Memory B cell (primary cell): ENCODE measurements around the gene RRP15.

Source experiments
- ATAC-seq: fragments of 150-1000 bp; cut with Tn5 transposase; 2 replicates; pipeline ENCODE4 v1.10.0; 2021; ENCODE audit warnings: low read depth, mild to moderate bottlenecking, moderate library complexity
- DNase-seq, 2 donors: peaks; one replicate each; pipeline ENCODE4 v3.0.0; 2022; ENCODE audit warnings: low spot score in 2 of 2
- H3K27ac Mint-ChIP-seq: one replicate; pipeline ENCODE4 v1.8.0; 2022; ENCODE audit warnings: mild to moderate bottlenecking, moderate library complexity, mixed read lengths
- H3K27me3 Mint-ChIP-seq: one replicate; pipeline ENCODE4 v1.8.0; 2022; ENCODE audit warnings: mixed read lengths
- H3K36me3 Mint-ChIP-seq: one replicate; pipeline ENCODE4 v1.8.0; 2022; ENCODE audit warnings: mild to moderate bottlenecking, mixed read lengths
- H3K4me1 Mint-ChIP-seq: one replicate; pipeline ENCODE4 v1.8.0; 2022; ENCODE audit warnings: mixed read lengths
- H3K4me3 Mint-ChIP-seq: one replicate; pipeline ENCODE4 v1.8.0; 2022; ENCODE audit warnings: mild to moderate bottlenecking, moderate library complexity, mixed read lengths
- H3K9me3 Mint-ChIP-seq: one replicate; pipeline ENCODE4 v1.8.0; 2022; ENCODE audit warnings: mixed read lengths

Gene RRP15

DNA sequence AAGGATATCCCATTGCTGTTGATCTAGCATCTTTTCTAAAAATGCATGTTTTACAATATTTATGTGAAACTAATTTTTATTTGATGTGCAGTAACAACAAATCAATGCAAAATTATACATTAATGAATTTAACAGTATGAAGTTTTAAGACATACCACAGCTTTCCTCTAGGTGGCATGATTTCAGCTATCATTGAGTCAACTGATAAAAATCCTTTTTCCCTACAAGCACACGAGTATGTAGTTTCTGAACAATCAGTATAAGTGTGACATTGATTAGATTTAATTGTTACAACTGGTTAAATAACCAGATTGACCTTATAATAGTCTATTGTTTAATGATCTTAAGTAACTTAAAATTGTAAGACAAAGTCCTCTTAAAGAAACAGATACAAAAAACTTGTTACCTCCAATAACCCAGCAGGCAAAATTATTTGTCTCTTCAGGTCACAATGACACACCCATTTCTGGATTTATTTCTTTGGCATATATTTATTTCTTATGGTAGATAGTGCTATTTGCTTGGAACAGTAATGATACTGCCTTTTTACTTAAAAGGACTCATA lies 54.3 kb downstream of the RRP15 start:
- H3K36me3 Mint-ChIP-seq, result no peaks in the 10 kb centered on the region
- no peak overlapping the region for H3K4me3 Mint-ChIP-seq
- H3K4me1 Mint-ChIP-seq, result no peaks in the 10 kb centered on the region
- ATAC-seq, result peak; percentile 44
- peak in 1 of 2 donors; percentile 12 for DNase-seq
- H3K27ac Mint-ChIP-seq, result no peak overlapping the region
- H3K9me3 Mint-ChIP-seq, result no peaks in the 10 kb centered on the region
- no peaks in the 10 kb centered on the region for H3K27me3 Mint-ChIP-seq

DNA sequence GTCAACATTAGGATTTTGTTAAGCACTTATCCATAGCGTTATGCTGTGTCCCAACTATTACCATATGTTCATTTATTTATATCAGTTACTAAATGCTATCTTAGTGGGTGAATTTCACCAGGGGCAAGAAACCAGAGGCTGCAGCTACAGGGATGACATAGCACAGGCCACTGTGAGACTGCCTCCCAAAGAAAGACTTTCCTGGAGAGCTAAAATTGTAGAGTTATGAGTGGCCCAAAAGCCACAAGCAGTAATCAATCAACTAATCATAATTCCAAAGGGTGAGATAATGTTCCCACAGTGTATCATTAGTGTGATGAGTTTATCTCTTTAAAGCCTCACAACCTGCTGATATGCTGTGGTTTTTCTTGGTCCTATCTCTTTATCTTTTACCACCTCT lies 56.2 kb downstream of the RRP15 start:
- Mint-ChIP-seq H3K27me3 (no peaks in the 10 kb centered on the region), H3K36me3 (no peaks in the 10 kb centered on the region), H3K9me3 (no peaks in the 10 kb centered on the region), H3K4me1 (peaks cover 5% of the 10 kb centered on the region), H3K4me3 (no peak overlapping the region), H3K27ac (no peak overlapping the region)
- DNase-seq, result no peak
- ATAC-seq, result no peak

DNA sequence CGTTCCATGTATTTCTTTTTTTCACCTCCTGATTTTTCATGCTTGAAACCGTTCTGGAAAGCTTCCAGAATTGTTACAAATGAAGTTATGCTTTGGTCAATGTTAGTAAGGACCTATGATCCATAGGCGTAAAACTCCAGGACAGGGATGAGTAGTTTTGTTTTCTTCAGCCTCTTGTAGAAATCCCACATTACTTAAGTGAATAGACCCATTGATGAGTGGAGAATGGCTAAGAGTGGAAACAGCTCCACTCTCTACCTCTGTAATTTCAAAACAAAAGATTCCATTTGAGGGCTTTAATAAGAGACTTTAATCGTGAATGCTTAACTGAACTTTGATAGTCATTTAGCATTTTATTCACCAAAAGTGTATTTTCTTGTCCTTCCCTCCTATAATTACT lies 57.0 kb downstream of the RRP15 start:
- Mint-ChIP-seq H3K36me3 (no peaks in the 10 kb centered on the region), H3K4me3 (no peak overlapping the region), H3K9me3 (no peaks in the 10 kb centered on the region), H3K27ac (no peak overlapping the region), H3K4me1 (peaks cover 7% of the 10 kb centered on the region), H3K27me3 (no peaks in the 10 kb centered on the region)
- no peak for ATAC-seq
- DNase-seq, result no peak

DNA sequence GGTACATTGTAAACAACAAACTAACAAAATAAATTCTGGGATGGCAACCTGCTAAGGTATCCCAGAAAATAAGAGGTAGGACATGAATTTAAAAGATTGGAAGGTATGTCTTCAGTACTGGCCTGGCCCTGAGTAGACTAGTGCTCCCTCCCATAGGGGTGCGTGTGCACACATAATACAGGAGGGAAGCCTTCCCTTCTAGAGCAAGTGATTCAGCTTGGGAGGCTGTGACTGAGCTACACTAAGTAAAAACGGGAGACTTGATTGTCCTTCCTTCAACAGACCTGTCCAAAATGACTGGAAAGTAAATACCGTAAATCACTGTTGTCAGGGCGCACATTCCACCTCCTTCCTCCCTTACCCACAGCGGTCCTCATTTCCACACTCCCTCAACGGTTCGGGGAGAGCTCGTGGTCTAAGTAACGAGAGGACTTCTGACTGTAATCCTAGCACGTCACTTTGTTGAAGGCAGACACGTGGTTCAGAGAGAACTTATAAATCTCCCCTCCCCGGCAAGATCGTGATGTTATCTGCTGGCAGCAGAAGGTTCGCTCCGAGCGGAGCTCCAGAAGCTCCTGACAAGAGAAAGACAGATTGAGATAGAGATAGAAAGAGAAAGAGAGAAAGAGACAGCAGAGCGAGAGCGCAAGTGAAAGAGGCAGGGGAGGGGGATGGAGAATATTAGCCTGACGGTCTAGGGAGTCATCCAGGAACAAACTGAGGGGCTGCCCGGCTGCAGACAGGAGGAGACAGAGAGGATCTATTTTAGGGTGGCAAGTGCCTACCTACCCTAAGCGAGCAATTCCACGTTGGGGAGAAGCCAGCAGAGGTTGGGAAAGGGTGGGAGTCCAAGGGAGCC lies 60.0 kb downstream of the RRP15 start, which contains the start of gene TGFB2:
TGFB2 (plus strand) TSS at position 523 of the 859 bp plus-strand sequence. CDS start 1,366 bp downstream, outside the sequence.
- no peaks in the 10 kb centered on the region for H3K36me3 Mint-ChIP-seq
- ATAC-seq (peak; percentile 37), DNase-seq (peak; percentile 34 to 38)
- H3K4me1 Mint-ChIP-seq, result peaks cover 19% of the 10 kb centered on the region
- no peak within 1 kb of the TSS for H3K4me3 Mint-ChIP-seq
- H3K9me3 Mint-ChIP-seq, result no peaks in the 10 kb centered on the region
- no peak within 1 kb of the TSS for H3K27ac Mint-ChIP-seq
- no peaks in the 10 kb centered on the region for H3K27me3 Mint-ChIP-seq

DNA sequence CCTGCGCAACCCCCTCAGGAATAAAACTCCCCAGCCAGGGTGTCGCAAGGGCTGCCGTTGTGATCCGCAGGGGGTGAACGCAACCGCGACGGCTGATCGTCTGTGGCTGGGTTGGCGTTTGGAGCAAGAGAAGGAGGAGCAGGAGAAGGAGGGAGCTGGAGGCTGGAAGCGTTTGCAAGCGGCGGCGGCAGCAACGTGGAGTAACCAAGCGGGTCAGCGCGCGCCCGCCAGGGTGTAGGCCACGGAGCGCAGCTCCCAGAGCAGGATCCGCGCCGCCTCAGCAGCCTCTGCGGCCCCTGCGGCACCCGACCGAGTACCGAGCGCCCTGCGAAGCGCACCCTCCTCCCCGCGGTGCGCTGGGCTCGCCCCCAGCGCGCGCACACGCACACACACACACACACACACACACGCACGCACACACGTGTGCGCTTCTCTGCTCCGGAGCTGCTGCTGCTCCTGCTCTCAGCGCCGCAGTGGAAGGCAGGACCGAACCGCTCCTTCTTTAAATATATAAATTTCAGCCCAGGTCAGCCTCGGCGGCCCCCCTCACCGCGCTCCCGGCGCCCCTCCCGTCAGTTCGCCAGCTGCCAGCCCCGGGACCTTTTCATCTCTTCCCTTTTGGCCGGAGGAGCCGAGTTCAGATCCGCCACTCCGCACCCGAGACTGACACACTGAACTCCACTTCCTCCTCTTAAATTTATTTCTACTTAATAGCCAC lies 60.7 kb downstream of the RRP15 start:
- Mint-ChIP-seq H3K9me3 (no peaks in the 10 kb centered on the region), H3K27me3 (no peaks in the 10 kb centered on the region), H3K4me3 (no peak overlapping the region), H3K4me1 (peaks cover 23% of the 10 kb centered on the region), H3K36me3 (no peaks in the 10 kb centered on the region), H3K27ac (no peak overlapping the region)
- DNase-seq, result peak; percentile 41 to 43
- ATAC-seq, result peak; percentile 72

DNA sequence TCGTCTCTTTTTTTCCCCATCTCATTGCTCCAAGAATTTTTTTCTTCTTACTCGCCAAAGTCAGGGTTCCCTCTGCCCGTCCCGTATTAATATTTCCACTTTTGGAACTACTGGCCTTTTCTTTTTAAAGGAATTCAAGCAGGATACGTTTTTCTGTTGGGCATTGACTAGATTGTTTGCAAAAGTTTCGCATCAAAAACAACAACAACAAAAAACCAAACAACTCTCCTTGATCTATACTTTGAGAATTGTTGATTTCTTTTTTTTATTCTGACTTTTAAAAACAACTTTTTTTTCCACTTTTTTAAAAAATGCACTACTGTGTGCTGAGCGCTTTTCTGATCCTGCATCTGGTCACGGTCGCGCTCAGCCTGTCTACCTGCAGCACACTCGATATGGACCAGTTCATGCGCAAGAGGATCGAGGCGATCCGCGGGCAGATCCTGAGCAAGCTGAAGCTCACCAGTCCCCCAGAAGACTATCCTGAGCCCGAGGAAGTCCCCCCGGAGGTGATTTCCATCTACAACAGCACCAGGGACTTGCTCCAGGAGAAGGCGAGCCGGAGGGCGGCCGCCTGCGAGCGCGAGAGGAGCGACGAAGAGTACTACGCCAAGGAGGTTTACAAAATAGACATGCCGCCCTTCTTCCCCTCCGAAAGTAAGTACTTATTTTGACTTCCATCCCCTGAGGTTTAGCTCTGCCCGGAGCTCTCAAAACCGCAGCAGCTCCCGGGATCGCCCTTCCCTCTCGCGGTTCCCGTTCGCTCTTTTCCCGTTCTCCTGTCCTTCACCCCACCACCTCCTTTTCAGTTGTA lies 61.5 kb downstream of the RRP15 start:
- ATAC-seq (peak; percentile 6), DNase-seq (peak; percentile 13 to 29)
- Mint-ChIP-seq H3K9me3 (no peaks in the 10 kb centered on the region), H3K4me1 (peaks cover 31% of the 10 kb centered on the region), H3K27ac (no peak overlapping the region), H3K27me3 (no peaks in the 10 kb centered on the region), H3K36me3 (no peaks in the 10 kb centered on the region), H3K4me3 (no peak overlapping the region)

DNA sequence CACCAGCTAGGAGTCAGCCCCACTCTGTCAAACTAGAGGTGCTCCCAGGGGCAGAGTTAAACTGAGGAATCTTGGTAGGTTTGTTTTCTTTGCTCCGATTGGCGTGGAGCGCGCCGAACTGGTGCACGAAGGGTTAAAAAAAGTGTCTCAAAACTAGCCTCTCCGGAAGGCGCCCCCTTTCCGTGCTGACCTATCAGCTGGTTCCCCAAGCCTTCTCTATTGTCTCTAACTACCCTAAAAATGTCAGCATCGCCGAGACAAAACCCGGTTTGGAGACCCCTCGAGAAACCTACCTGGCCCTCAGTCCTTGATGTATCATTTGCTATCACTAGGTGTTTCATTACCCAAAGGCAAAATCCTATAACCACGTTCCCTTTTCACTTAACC lies 62.2 kb downstream of the RRP15 start:
- Mint-ChIP-seq H3K4me1 (peaks cover 33% of the 10 kb centered on the region), H3K27me3 (no peaks in the 10 kb centered on the region), H3K9me3 (no peaks in the 10 kb centered on the region), H3K27ac (no peak overlapping the region), H3K36me3 (no peaks in the 10 kb centered on the region), H3K4me3 (no peak overlapping the region)
- no peak for DNase-seq
- no peak for ATAC-seq

DNA sequence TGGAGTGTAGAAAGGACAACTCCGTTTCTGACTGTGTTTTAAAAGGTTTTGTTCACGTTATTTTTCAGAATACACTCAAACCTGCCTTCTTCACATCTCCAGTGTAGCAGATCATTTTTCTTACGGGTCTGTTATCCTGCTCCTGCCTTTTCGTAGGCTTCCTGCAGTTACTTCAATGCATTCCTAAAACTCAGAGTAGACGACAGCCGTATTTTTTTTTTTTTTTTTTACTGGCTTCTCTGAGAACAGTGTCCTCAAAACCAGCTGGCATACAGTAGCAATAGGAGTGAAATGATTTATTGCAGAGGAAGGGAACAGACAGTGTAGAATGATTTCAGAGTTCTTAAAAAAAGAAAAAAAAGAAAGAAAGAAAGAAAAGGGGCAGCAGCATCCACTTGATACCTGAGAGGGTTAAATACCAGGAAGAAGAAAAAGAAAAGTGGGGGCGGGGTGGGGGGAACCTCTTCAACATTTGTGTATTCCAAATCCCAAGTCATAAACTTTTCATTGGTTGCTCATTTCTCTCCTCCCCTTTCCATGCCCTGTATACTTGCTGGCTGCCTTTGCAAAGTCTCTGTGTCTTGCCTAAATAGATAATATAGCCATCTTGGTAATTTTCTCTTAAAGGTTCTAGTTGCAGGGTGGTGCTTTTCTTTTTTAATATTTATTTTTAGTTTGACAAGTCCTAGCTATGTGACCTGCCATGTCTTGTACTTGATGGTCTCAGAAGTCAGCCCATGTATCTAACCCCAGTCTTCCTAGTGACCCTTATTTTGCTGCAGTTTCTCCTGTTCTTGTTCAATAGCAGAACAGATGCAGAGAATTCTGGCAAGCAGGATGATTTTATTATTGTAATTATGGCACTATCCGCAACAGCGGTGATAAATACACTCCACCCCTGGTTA lies 62.9 kb downstream of the RRP15 start:
- H3K27me3 Mint-ChIP-seq, result no peaks in the 10 kb centered on the region
- H3K4me3 Mint-ChIP-seq, result peak overlapping the region; percentile 56
- no peaks in the 10 kb centered on the region for H3K9me3 Mint-ChIP-seq
- no peak for ATAC-seq
- H3K36me3 Mint-ChIP-seq, result no peaks in the 10 kb centered on the region
- no peak for DNase-seq
- H3K27ac Mint-ChIP-seq, result no peak overlapping the region
- peaks cover 33% of the 10 kb centered on the region for H3K4me1 Mint-ChIP-seq

DNA sequence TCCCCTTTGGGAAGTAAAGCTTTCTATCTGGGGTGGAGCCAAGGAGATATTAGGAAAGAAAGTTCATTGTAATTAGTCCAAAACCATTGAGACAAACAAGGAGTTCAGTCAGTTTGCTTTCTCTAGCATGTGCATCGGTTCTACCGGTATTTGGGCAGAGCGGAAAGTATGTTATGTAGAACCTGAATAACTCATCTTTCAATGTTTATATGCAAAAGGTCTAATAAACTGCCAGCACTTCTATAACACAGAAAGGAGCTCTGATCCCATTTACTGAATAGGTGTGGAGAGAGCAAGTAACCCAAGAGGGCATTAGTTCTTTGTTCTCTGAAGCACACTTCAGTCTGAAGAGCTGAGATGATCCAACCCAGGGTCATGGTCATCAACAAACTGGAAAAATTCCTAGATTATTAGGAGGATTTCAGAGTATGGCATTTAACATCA lies 63.6 kb downstream of the RRP15 start:
- DNase-seq, result no peak
- Mint-ChIP-seq H3K36me3 (no peaks in the 10 kb centered on the region), H3K4me3 (peak overlapping the region; percentile 1), H3K4me1 (peaks cover 33% of the 10 kb centered on the region), H3K9me3 (no peaks in the 10 kb centered on the region), H3K27me3 (no peaks in the 10 kb centered on the region), H3K27ac (no peak overlapping the region)
- no peak for ATAC-seq

DNA sequence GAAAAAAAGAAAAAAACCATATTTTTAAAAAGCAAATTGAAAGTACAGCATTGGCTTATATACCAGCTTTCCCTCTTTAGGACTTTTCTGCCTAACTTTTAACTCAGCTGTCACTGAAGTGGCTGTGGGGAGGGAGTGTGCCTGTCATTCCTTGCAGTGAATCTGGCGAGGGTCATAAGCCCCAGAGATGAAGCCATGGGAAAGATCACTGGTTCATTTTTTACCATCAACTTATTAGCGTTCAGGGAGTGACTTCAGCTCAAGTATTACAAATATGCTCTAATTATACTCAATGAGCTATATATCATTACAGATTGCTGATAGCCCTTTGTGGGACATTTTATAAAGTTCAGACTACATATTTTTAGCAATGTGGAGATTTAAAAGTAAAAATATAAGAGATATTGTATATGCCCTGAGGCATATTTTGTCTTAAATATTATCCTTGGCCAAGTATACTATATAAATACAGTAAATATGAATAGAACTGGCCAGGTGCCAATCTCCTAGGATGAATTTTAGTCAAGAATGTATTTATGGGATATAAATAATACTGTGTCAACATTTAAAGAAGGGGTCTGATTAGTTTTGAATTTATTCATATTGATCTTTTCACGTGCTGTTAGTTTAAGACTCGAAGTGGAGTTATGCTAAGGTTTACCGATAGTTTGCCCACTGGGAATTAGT lies 64.4 kb downstream of the RRP15 start:
- no peak for DNase-seq
- Mint-ChIP-seq H3K27me3 (no peaks in the 10 kb centered on the region), H3K9me3 (no peaks in the 10 kb centered on the region), H3K36me3 (no peaks in the 10 kb centered on the region), H3K4me1 (peaks cover 33% of the 10 kb centered on the region), H3K4me3 (peak overlapping the region; percentile 61), H3K27ac (peak overlapping the region; percentile 81)
- ATAC-seq, result no peak

DNA sequence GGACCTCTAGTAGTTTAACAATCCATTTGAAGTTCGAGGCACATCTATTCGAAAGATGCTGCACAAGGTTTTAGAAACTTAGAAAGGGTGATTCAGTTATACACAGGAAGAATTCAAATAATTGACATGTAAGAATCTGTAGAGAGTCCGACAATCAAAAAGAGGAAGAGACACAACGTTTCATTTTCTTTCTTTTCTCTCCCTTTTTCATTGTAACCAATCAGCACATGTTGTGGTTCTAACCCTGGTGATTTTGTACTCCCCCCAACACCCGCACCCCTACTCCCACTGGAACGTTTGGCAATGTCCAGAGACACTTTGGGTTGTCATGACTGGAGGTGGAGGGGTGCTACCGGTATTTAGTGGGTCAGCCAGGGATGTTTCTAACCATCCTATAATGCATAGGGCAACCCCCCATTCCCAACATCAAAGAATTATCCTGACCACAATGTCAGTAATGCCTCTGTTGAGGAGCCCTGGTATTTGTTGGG lies 65.0 kb downstream of the RRP15 start:
- Mint-ChIP-seq H3K9me3 (no peaks in the 10 kb centered on the region), H3K36me3 (no peaks in the 10 kb centered on the region), H3K4me3 (peak overlapping the region; percentile 61), H3K27me3 (no peaks in the 10 kb centered on the region), H3K4me1 (peaks cover 33% of the 10 kb centered on the region), H3K27ac (peak overlapping the region; percentile 81)
- DNase-seq (no peak), ATAC-seq (no peak)

DNA sequence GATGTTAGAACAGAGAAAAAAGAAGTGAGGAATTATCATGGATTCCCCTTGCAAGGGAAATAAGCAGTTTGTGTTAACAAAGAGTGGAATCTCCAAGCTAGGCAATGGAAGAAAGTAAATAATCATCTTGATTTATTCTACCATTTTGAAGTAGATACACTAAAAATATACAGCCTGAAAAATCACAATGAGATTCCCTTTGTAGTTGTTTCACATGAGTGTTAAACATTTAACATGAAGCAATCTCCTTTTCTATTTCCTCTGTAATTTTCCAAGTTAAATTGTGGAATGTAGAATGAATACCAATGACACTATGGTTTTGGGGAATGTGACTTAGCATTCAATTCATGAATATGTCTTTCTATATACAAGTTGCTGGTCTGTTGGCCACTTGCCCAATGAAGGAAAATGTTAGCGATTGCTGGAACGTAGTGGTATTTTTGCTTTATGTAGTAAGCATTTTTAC lies 65.7 kb downstream of the RRP15 start:
- no peak for DNase-seq
- no peak for ATAC-seq
- Mint-ChIP-seq H3K27me3 (no peaks in the 10 kb centered on the region), H3K9me3 (no peaks in the 10 kb centered on the region), H3K4me1 (peaks cover 33% of the 10 kb centered on the region), H3K4me3 (peak overlapping the region; percentile 86), H3K36me3 (no peaks in the 10 kb centered on the region), H3K27ac (peak overlapping the region; percentile 81)
